ENCODE data around the gene NOL8.

Gene NOL8

DNA sequence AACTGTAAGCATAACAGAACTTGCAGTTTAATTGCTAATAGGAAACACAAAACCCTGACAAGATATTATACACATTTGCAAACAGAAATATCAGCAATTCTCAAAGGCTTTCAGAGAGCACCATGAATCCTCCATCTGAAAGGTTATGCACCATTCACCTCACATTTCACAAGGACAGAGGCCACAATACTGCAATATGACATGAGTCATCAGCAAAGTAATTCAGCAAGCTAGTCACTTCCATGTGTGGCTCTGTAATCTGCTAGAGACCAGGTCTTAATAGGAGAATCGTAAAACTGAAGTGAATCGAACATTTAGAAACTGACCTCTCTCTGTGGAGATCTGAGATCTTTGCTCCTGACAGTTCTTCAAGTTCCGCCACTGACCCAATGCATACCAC is 60.0 kb downstream of the NOL8 start:
- TF ChIP-seq FEZF1 (tag by site-specific recombination; IDR thresholded peaks at IDR 0.05) (no peak), KLF10 (tag by site-specific recombination; IDR thresholded peaks at IDR 0.05) (no peak), ZNF549 (tag by site-specific recombination; IDR thresholded peaks at IDR 0.05) (no peak)
- no peak overlapping the region for H3K4me3 ChIP-seq (ENCODE audit: low read depth, low read length)
- ChIA-PET POLR2A (interaction anchor here (1.9 kb wide), 1 partner anchor 17 kb away, joined by 5 read pairs; no protein-coding TSS in a partner anchor), CTCF (no interaction called here)
- H3K9me3 ChIP-seq (ENCODE audit: control insufficient read depth, insufficient read depth, low read depth, low read length): no peaks in the 10 kb centered on the region
- no peaks in the 10 kb centered on the region for H3K4me1 ChIP-seq (ENCODE audit: control insufficient read depth, insufficient read depth, low read length)
- H3K27ac ChIP-seq (ENCODE audit: extremely low read depth, low read depth, low read length): no peak overlapping the region
- H3K36me3 ChIP-seq (ENCODE audit: control insufficient read depth in 2 of 2, insufficient read depth in 1 of 2, low read length in 2 of 2): peaks cover 23 to 100% of the 10 kb centered on the region in 2 experiments; a peak in 2 of 3 replicates

GRCh38 chr9:92263131-92263530 is 62.0 kb downstream of the NOL8 start:
- no peaks in the 10 kb centered on the region for H3K4me1 ChIP-seq (ENCODE audit: control insufficient read depth, insufficient read depth, low read length)
- no peak overlapping the region for H3K27ac ChIP-seq (ENCODE audit: extremely low read depth, low read depth, low read length)
- CTCF ChIA-PET: interaction anchor here (0.7 to 1.5 kb wide), 3 partner anchors 123 to 373 kb away, joined by 3 to 4 read pairs (median 3); no protein-coding TSS in a partner anchor
- H3K36me3 ChIP-seq (ENCODE audit: control insufficient read depth in 2 of 2, insufficient read depth in 1 of 2, low read length in 2 of 2): peaks cover 27 to 100% of the 10 kb centered on the region in 2 experiments
- POLR2A ChIA-PET: no interaction called here
- no peak overlapping the region for H3K4me3 ChIP-seq (ENCODE audit: low read depth, low read length)
- no peaks in the 10 kb centered on the region for H3K9me3 ChIP-seq (ENCODE audit: control insufficient read depth, insufficient read depth, low read depth, low read length)
- TF ChIP-seq, protein P1, sequence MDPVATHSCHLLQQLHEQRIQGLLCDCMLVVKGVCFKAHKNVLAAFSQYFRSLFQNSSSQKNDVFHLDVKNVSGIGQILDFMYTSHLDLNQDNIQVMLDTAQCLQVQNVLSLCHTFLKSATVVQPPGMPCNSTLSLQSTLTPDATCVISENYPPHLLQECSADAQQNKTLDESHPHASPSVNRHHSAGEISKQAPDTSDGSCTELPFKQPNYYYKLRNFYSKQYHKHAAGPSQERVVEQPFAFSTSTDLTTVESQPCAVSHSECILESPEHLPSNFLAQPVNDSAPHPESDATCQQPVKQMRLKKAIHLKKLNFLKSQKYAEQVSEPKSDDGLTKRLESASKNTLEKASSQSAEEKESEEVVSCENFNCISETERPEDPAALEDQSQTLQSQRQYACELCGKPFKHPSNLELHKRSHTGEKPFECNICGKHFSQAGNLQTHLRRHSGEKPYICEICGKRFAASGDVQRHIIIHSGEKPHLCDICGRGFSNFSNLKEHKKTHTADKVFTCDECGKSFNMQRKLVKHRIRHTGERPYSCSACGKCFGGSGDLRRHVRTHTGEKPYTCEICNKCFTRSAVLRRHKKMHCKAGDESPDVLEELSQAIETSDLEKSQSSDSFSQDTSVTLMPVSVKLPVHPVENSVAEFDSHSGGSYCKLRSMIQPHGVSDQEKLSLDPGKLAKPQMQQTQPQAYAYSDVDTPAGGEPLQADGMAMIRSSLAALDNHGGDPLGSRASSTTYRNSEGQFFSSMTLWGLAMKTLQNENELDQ (tag by site-specific recombination; IDR thresholded peaks at IDR 0.05; ENCODE audit: low read depth): no peak
- no peak for TF ChIP-seq OSR2 (tag by site-specific recombination; IDR thresholded peaks at IDR 0.05)
- no peak for TF ChIP-seq PATZ1 (tag by site-specific recombination; IDR thresholded peaks at IDR 0.05)

- Histone ChIP-seq H3K4me3 (ENCODE audit: low read depth, low read length) (no peak overlapping the region), H3K4me1 (ENCODE audit: control insufficient read depth, insufficient read depth, low read length) (no peaks in the 10 kb centered on the region), H3K9me3 (ENCODE audit: control insufficient read depth, insufficient read depth, low read depth, low read length) (no peaks in the 10 kb centered on the region), H3K27ac (ENCODE audit: extremely low read depth, low read depth, low read length) (no peak overlapping the region), H3K36me3 (ENCODE audit: control insufficient read depth in 2 of 2, insufficient read depth in 1 of 2, low read length in 2 of 2) (peaks cover 32 to 97% of the 10 kb centered on the region in 2 experiments)
- TF ChIP-seq ZNF184 (tag by site-specific recombination; IDR thresholded peaks at IDR 0.05) (no peak), ZNF623 (tag by site-specific recombination; IDR thresholded peaks at IDR 0.05) (no peak), ELK4 (IDR thresholded peaks at IDR 0.05; ENCODE audit: borderline replicate concordance, low read depth, low read length) (no peak), ZNF670 (tag by site-specific recombination; IDR thresholded peaks at IDR 0.05; ENCODE audit: low read depth) (no peak), ZNF664 (tag by site-specific recombination; IDR thresholded peaks at IDR 0.05) (no peak), ZBTB20 (tag by site-specific recombination; IDR thresholded peaks at IDR 0.05) (no peak), ZNF629 (tag by site-specific recombination; IDR thresholded peaks at IDR 0.05) (no peak), ZNF324 (tag by site-specific recombination; IDR thresholded peaks at IDR 0.05) (no peak)
- TF ChIP-seq, protein P2, sequence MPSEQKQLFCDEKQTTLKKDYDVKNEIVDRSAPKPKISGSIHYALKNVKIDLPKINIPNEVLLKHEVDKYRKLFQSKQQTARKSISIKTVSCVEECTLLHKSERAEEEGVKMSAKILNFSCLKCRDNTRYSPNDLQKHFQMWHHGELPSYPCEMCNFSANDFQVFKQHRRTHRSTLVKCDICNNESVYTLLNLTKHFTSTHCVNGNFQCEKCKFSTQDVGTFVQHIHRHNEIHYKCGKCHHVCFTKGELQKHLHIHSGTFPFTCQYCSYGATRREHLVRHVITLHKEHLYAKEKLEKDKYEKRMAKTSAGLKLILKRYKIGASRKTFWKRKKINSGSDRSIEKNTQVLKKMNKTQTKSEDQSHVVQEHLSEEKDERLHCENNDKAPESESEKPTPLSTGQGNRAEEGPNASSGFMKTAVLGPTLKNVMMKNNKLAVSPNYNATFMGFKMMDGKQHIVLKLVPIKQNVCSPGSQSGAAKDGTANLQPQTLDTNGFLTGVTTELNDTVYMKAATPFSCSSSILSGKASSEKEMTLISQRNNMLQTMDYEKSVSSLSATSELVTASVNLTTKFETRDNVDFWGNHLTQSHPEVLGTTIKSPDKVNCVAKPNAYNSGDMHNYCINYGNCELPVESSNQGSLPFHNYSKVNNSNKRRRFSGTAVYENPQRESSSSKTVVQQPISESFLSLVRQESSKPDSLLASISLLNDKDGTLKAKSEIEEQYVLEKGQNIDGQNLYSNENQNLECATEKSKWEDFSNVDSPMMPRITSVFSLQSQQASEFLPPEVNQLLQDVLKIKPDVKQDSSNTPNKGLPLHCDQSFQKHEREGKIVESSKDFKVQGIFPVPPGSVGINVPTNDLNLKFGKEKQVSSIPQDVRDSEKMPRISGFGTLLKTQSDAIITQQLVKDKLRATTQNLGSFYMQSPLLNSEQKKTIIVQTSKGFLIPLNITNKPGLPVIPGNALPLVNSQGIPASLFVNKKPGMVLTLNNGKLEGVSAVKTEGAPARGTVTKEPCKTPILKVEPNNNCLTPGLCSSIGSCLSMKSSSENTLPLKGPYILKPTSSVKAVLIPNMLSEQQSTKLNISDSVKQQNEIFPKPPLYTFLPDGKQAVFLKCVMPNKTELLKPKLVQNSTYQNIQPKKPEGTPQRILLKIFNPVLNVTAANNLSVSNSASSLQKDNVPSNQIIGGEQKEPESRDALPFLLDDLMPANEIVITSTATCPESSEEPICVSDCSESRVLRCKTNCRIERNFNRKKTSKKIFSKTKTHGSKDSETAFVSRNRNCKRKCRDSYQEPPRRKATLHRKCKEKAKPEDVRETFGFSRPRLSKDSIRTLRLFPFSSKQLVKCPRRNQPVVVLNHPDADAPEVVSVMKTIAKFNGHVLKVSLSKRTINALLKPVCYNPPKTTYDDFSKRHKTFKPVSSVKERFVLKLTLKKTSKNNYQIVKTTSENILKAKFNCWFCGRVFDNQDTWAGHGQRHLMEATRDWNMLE (tag by site-specific recombination; conservative IDR thresholded peaks at IDR 0.05; ENCODE audit: low read depth): no peak
- TF ChIP-seq, protein P3, sequence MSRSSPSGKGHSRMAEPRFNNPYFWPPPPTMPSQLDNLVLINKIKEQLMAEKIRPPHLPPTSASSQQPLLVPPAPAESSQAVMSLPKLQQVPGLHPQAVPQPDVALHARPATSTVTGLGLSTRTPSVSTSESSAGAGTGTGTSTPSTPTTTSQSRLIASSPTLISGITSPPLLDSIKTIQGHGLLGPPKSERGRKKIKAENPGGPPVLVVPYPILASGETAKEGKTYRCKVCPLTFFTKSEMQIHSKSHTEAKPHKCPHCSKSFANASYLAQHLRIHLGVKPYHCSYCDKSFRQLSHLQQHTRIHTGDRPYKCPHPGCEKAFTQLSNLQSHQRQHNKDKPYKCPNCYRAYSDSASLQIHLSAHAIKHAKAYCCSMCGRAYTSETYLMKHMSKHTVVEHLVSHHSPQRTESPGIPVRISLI (tag by site-specific recombination; IDR thresholded peaks at IDR 0.05): no peak
- TF ChIP-seq, protein P4, sequence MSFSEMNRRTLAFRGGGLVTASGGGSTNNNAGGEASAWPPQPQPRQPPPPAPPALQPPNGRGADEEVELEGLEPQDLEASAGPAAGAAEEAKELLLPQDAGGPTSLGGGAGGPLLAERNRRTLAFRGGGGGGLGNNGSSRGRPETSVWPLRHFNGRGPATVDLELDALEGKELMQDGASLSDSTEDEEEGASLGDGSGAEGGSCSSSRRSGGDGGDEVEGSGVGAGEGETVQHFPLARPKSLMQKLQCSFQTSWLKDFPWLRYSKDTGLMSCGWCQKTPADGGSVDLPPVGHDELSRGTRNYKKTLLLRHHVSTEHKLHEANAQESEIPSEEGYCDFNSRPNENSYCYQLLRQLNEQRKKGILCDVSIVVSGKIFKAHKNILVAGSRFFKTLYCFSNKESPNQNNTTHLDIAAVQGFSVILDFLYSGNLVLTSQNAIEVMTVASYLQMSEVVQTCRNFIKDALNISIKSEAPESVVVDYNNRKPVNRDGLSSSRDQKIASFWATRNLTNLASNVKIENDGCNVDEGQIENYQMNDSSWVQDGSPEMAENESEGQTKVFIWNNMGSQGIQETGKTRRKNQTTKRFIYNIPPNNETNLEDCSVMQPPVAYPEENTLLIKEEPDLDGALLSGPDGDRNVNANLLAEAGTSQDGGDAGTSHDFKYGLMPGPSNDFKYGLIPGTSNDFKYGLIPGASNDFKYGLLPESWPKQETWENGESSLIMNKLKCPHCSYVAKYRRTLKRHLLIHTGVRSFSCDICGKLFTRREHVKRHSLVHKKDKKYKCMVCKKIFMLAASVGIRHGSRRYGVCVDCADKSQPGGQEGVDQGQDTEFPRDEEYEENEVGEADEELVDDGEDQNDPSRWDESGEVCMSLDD (tag by site-specific recombination; IDR thresholded peaks at IDR 0.05): no peak
- POLR2A ChIA-PET: no interaction called here
- CTCF ChIA-PET: interaction anchor here (0.6 kb wide), 1 partner anchor 26 kb away, joined by 4 read pairs; no protein-coding TSS in a partner anchor
Observed at GRCh38 chr9:92257327-92257726, 67.8 kb downstream of the NOL8 start.

Data from HEK293 (cell line).